NCI-H2081 treated with DMSO at 0.1 percent for 48 hours (cell line): ENCODE data around the gene PATE4.
A peak's percentile ranks its signal among the peaks of the same experiment; 100 is the strongest.
"Not testable (repeated sequence)": the region's sequence is repeated elsewhere in the genome, so short reads cannot be mapped to it uniquely, and the experiment has no call there.

Experiments
- DNase-seq: peaks from one replicate; lab custom pipeline; 2025; lab: John Stamatoyannopoulos, UW

The PATE4 gene

GRCh38 chr11:125833016-125833415, at the start of gene PATE4:
Gene PATE4 (plus strand): TSS chr11:125833316. CDS start chr11:125833360, 44 bp downstream.
- DNase-seq = no peak

GRCh38 chr11:125784678-125785077, 48.4 kb upstream of the PATE4 start:
- no peak for DNase-seq

GRCh38 chr11:125787827-125788226, 45.3 kb upstream of the PATE4 start, which contains the start of gene PATE3:
Gene PATE3 (plus strand): TSS chr11:125788127. CDS start chr11:125788152, 25 bp downstream.
- no peak for DNase-seq

- no peak for DNase-seq
These were observed 42.3 kb upstream of the PATE4 start for GRCh38 chr11:125790825-125791224.

- no peak for DNase-seq
These were observed 35.5 kb upstream of the PATE4 start for GRCh38 chr11:125797641-125798040.

GRCh38 chr11:125799808-125800207, 33.3 kb upstream of the PATE4 start:
- DNase-seq = no peak

GRCh38 chr11:125802387-125802786, 30.7 kb upstream of the PATE4 start:
- DNase-seq = no peak

GRCh38 chr11:125807909-125808308, 25.2 kb upstream of the PATE4 start:
- DNase-seq = no peak

GRCh38 chr11:125835748-125836147, 2.6 kb downstream of the PATE4 start:
- no peak for DNase-seq

GRCh38 chr11:125842321-125842948, 9.3 kb downstream of the PATE4 start:
- DNase-seq = no peak

- DNase-seq = no peak
These were observed 13.1 kb downstream of the PATE4 start for GRCh38 chr11:125846188-125846587.

- not testable (repeated sequence) for DNase-seq
These were observed 24.6 kb downstream of the PATE4 start for GRCh38 chr11:125857670-125858069.

- DNase-seq = not testable (repeated sequence)
These were observed 29.7 kb downstream of the PATE4 start for GRCh38 chr11:125862786-125863185.

- DNase-seq = not testable (repeated sequence)
These were observed 32.2 kb downstream of the PATE4 start for GRCh38 chr11:125865354-125865753.

GRCh38 chr11:125869521-125869920, 36.4 kb downstream of the PATE4 start:
- no peak for DNase-seq

GRCh38 chr11:125871391-125872137, 38.4 kb downstream of the PATE4 start:
- DNase-seq = no peak

GRCh38 chr11:125872138-125872491, 39.0 kb downstream of the PATE4 start:
- DNase-seq = no peak

- no peak for DNase-seq
These were observed 40.9 kb downstream of the PATE4 start for GRCh38 chr11:125873881-125874555.

- peak; percentile 30 for DNase-seq
These were observed 41.5 kb downstream of the PATE4 start for GRCh38 chr11:125874556-125875124.

- no peak for DNase-seq
These were observed 48.2 kb downstream of the PATE4 start for GRCh38 chr11:125881291-125881690.

- DNase-seq = no peak
These were observed 50.3 kb downstream of the PATE4 start for GRCh38 chr11:125883375-125883774.

GRCh38 chr11:125886997-125887372, 53.9 kb downstream of the PATE4 start:
- DNase-seq = no peak
